ENCODE measurements around the gene RIN1.

DNA sequence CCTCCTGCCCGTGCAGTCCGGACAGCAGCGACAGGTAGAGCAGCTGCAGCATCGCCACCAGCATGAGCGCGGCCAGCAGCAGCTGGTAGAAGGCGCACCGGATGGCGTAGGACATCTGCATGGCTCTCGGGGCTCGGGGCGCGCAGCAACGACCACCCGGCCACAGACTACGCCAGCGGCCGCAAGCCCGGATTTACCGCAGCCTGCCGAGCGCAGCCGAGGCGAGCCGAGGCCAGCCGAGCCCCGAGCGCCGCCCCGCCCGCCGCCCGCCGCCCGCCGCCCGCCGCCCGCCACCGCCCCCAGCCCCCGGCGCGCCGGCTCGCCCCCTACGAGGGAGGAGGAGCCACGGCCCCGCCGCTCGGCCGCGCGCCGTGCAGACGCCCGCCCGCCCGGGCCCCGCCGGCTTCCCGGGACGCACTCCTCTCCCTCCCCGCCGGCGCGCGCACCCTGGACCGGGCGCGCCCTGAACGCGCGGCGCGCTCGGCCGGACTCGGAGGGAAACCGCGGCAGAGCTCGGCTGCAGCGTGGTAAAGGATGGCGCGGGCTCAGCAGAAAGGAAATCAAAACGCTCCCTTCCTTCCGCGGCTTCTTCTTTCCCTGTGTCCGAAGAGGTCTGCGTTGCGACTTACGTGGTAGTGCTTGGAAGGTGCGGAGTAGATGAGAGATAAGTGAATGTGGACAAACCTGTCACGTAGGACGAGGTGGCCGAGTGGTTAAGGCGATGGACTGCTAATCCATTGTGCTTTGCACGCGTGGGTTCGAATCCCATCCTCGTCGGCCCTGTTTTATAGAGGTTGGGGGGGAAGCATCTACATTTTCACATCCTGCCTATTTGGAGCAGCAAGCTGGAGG is 11.4 kb upstream of the RIN1 start, which contains the start of gene B4GAT1:
- TF ChIP-seq HDGF (IDR thresholded peaks at IDR 0.05; ENCODE audit: borderline replicate concordance) (no peak), TARDBP (IDR thresholded peaks at IDR 0.05) (peak; percentile 69), LEF1 (IDR thresholded peaks at IDR 0.05; ENCODE audit: borderline replicate concordance) (no peak), CTBP1 (IDR thresholded peaks at IDR 0.05; ENCODE audit: borderline replicate concordance) (peak; percentile 71; the same call in 1 of the 2 replicates)
